ENCODE results near the gene XIRP2.

DNA sequence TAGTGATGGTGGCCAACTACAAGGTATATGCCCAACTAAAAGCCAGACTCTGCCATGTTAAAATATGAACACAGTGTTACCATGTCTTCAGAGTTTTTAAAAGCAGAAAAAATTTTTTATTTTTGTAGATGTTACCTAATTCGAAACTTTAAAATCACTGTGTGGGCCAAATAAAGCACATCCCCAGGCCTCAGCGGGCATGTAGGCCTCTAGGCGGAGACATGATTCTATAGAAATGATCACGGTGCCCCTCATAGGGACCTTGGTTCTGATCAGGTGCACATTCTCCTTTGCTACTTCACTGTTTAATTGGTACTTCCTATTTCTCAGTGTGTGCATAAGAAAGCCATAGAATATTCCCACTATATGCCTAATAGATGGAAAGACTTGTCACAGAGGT, 349.2 kb downstream of the XIRP2 start:
- TF ChIP-seq CTCF (IDR thresholded peaks at IDR 0.05) (no peak), POLR2A (IDR thresholded peaks at IDR 0.05) (no peak), POLR2AphosphoS5 (IDR thresholded peaks at IDR 0.05) (no peak)

All from transverse colon (tissue), 4 donors.